Measurements from ENCODE around the gene FAM111A. TPM values are rescaled to one million over a fixed set of nuclear protein-coding genes. Genes with fewer than 3 reads are reported as not detected.

FAM111A gene
- total and polyA plus RNA-seq, 2 donors (not counting 3 experiments of a cell fraction or from before 2014, with no cell fraction given) = 20.1 to 57.4 TPM

GRCh38 chr11:59193587-59194130 lies 51.0 kb downstream of the FAM111A start:
- intact Hi-C loops (cut with micrococcal nuclease) (no loop called here), dilution Hi-C loops (cut with MboI; ENCODE audit: extremely low pct_ligation_motif_present, low sequenced_read_pairs) (no loop called here)
- H3K27me3 ChIP-seq (ENCODE audit: control insufficient read depth in 2 of 2, insufficient read depth in 2 of 2, low read length in 2 of 2) = peaks cover 3 to 6% of the 10 kb centered on the region in 2 experiments
- H3K9me3 ChIP-seq (replicated peaks; ENCODE audit: control insufficient read depth, insufficient read depth, low read length) = no peaks in the 10 kb centered on the region
- no peak overlapping the region for H3K4me2 ChIP-seq (ENCODE audit: insufficient read depth, low read length)
- FAIRE-seq = no peak
- ChIA-PET POLR2A (no interaction called here), CTCF (interaction anchor here (1.1 to 3.8 kb wide), 5 partner anchors 8 to 36 kb away, joined by 3 to 16 read pairs (median 5); partner anchors contain the start of gene DTX4)
- no peaks in the 10 kb centered on the region for H4K20me1 ChIP-seq (replicated peaks; ENCODE audit: control insufficient read depth, extremely low read depth, insufficient read depth, low read length)
- no TSS peak for BruUV-seq (replicated peaks)
- H2AFZ ChIP-seq (ENCODE audit: low read depth, low read length) = no peak overlapping the region
- no peaks in the 10 kb centered on the region for H3K36me3 ChIP-seq (ENCODE audit: control insufficient read depth in 2 of 2, extremely low read depth in 1 of 2, insufficient read depth in 2 of 2, low read length in 2 of 2)
- TF ChIP-seq JUN (IDR thresholded peaks at IDR 0.05; ENCODE audit: borderline replicate concordance, insufficient read depth, insufficient read length, low read depth) = no peak
- TF ChIP-seq POLR2A (IDR thresholded peaks at IDR 0.05; ENCODE audit: low read depth, low read length) = no peak
- TF ChIP-seq POLR2AphosphoS5 (IDR thresholded peaks at IDR 0.05; ENCODE audit: insufficient read depth, low read depth, low read length) = no peak
- TF ChIP-seq FOS (IDR thresholded peaks at IDR 0.05; ENCODE audit: borderline replicate concordance, insufficient read depth, low read length) = no peak
- no peak for TF ChIP-seq EZH2 (IDR thresholded peaks at IDR 0.05; ENCODE audit: borderline replicate concordance, low read depth, low read length, severe bottlenecking)
- no peak for TF ChIP-seq GATA2 (IDR thresholded peaks at IDR 0.05; ENCODE audit: insufficient read depth, insufficient read length, low read depth, low read length)
- no peak for TF ChIP-seq MAX (IDR thresholded peaks at IDR 0.05; ENCODE audit: insufficient read depth, insufficient read length)
- TF ChIP-seq CTCF (IDR thresholded peaks at IDR 0.05; ENCODE audit: extremely low read depth in 1 of 2, insufficient read depth in 1 of 2, low read depth in 1 of 2, low read length in 2 of 2) = no peak
- TF ChIP-seq MYC (IDR thresholded peaks at IDR 0.05; ENCODE audit: low read depth, low read length) = no peak
- H3K4me3 ChIP-seq (replicated peaks in 1 of 3; ENCODE audit: insufficient read depth in 1 of 3, low read depth in 1 of 3, low read length in 3 of 3) = no peak overlapping the region
- H3K9ac ChIP-seq (replicated peaks; ENCODE audit: extremely low read depth, insufficient read depth, low read length) = no peak overlapping the region
- no peaks in the 10 kb centered on the region for H3K9me1 ChIP-seq (replicated peaks; ENCODE audit: control insufficient read depth, extremely low read depth, insufficient read depth, low read length)
- no peak for DNase-seq (ENCODE audit: low read depth, low spot score)
- no peaks in the 10 kb centered on the region for H3K79me2 ChIP-seq (ENCODE audit: control insufficient read depth, insufficient read depth, low read length)
- H3K4me1 ChIP-seq (ENCODE audit: control insufficient read depth, extremely low read depth, insufficient read depth, low read length) = peaks cover 2% of the 10 kb centered on the region
- H3K27ac ChIP-seq (ENCODE audit: insufficient read depth, low read depth, low read length) = no peak overlapping the region

Data from endothelial cell of umbilical vein (primary cell).